Prostate gland (tissue), 2 donors: ENCODE measurements around the gene PINLYP.
A peak's percentile ranks its signal among the peaks of the same experiment; 100 is the strongest.

Experiments used
- CTCF ChIP-seq, 4 experiments: fragments of 200-600 bp in 2 of 4; fragments of 450-650 bp in 2 of 4; sonication (generic) in 2 of 4; IDR thresholded peaks; 1 replicate in 3 of 4; 2 replicates in 1 of 4; pipeline ENCODE4 v1.5.1; 2016 to 2019; ENCODE audit warnings: antibody characterized with exemption in 4 of 4, mild to moderate bottlenecking in 2 of 4, moderate library complexity in 2 of 4
- POLR2A ChIP-seq: fragments of 450-650 bp; IDR thresholded peaks from one replicate; pipeline ENCODE4 v1.6.1; 2016; ENCODE audit warnings: antibody characterized with exemption, mild to moderate bottlenecking

GRCh38 chr19:43534816-43535761 is 40.5 kb upstream of the PINLYP start:
- TF ChIP-seq POLR2A (no peak), CTCF (IDR thresholded peaks at IDR 0.05) (peak in 3 of 4 experiments; percentile 49 to 67 (median 64))
